ENCODE data around the gene POLR2F.

Gene POLR2F

GRCh38 chr22:37913233-37913721 is 40.2 kb upstream of the POLR2F start:
- no peaks in the 10 kb centered on the region for H3K9me3 Mint-ChIP-seq
- no peak overlapping the region for H3K4me3 Mint-ChIP-seq
- peaks cover 37% of the 10 kb centered on the region for H3K4me1 Mint-ChIP-seq
- H3K36me3 Mint-ChIP-seq (ENCODE audit: low read depth): peaks cover 13% of the 10 kb centered on the region
- no peak for TF ChIP-seq CTCF (IDR thresholded peaks at IDR 0.05; ENCODE audit: unreplicated experiment in 3 of 3)
- H3K27me3 Mint-ChIP-seq (ENCODE audit: low read depth): peaks cover 3% of the 10 kb centered on the region
- H3K27ac Mint-ChIP-seq: no peak overlapping the region

- Mint-ChIP-seq H3K36me3 (ENCODE audit: low read depth) (peaks cover 20% of the 10 kb centered on the region), H3K4me1 (peaks cover 11% of the 10 kb centered on the region), H3K4me3 (no peak overlapping the region), H3K27ac (no peak overlapping the region), H3K27me3 (ENCODE audit: low read depth) (no peaks in the 10 kb centered on the region), H3K9me3 (no peaks in the 10 kb centered on the region)
- TF ChIP-seq CTCF (IDR thresholded peaks at IDR 0.05; ENCODE audit: unreplicated experiment in 3 of 3): no peak
Measured at GRCh38 chr22:37916311-37916710, 37.2 kb upstream of the POLR2F start.

GRCh38 chr22:37917874-37918548 is 35.5 kb upstream of the POLR2F start:
- no peaks in the 10 kb centered on the region for H3K4me1 Mint-ChIP-seq
- no peak overlapping the region for H3K4me3 Mint-ChIP-seq
- H3K27ac Mint-ChIP-seq: no peak overlapping the region
- no peak for TF ChIP-seq CTCF (IDR thresholded peaks at IDR 0.05; ENCODE audit: unreplicated experiment in 3 of 3)
- no peaks in the 10 kb centered on the region for H3K27me3 Mint-ChIP-seq (ENCODE audit: low read depth)
- no peaks in the 10 kb centered on the region for H3K9me3 Mint-ChIP-seq
- H3K36me3 Mint-ChIP-seq (ENCODE audit: low read depth): peaks cover 19% of the 10 kb centered on the region

GRCh38 chr22:37918580-37919270 is 34.8 kb upstream of the POLR2F start:
- no peak for TF ChIP-seq CTCF (IDR thresholded peaks at IDR 0.05; ENCODE audit: unreplicated experiment in 3 of 3)
- H3K36me3 Mint-ChIP-seq (ENCODE audit: low read depth): peaks cover 19% of the 10 kb centered on the region
- H3K4me1 Mint-ChIP-seq: no peaks in the 10 kb centered on the region
- no peak overlapping the region for H3K4me3 Mint-ChIP-seq
- no peaks in the 10 kb centered on the region for H3K9me3 Mint-ChIP-seq
- no peaks in the 10 kb centered on the region for H3K27me3 Mint-ChIP-seq (ENCODE audit: low read depth)
- H3K27ac Mint-ChIP-seq: no peak overlapping the region

- H3K4me3 Mint-ChIP-seq: no peak overlapping the region
- H3K27me3 Mint-ChIP-seq (ENCODE audit: low read depth): no peaks in the 10 kb centered on the region
- no peaks in the 10 kb centered on the region for H3K9me3 Mint-ChIP-seq
- TF ChIP-seq CTCF (IDR thresholded peaks at IDR 0.05; ENCODE audit: unreplicated experiment in 3 of 3): no peak
- peaks cover 19% of the 10 kb centered on the region for H3K36me3 Mint-ChIP-seq (ENCODE audit: low read depth)
- no peaks in the 10 kb centered on the region for H3K4me1 Mint-ChIP-seq
- no peak overlapping the region for H3K27ac Mint-ChIP-seq
Measured at GRCh38 chr22:37920126-37920525, 33.4 kb upstream of the POLR2F start.
